HEK293 (cell line): ENCODE data around the gene CA9.

ENCODE experiments used
- FEZF1 ChIP-seq: fragments of 450-650 bp; formaldehyde crosslinking; IDR thresholded peaks from 2 replicates; pipeline ENCODE4 v1.5.1; 2016; ENCODE audit warnings: missing biosample characterization, missing genetic modification characterization
- IKZF3 ChIP-seq: fragments of 450-650 bp; IDR thresholded peaks from 2 replicates; pipeline ENCODE4 v1.5.0; 2018; ENCODE audit warnings: missing biosample characterization, mild to moderate bottlenecking, missing genetic modification characterization, moderate library complexity
- INSM2 ChIP-seq: fragments of 450-650 bp; formaldehyde crosslinking; IDR thresholded peaks from 2 replicates; pipeline ENCODE4 v1.5.1; 2016; ENCODE audit warnings: missing biosample characterization, missing genetic modification characterization
- KLF10 ChIP-seq: fragments of 450-650 bp; IDR thresholded peaks from 2 replicates; pipeline ENCODE4 v1.5.1; 2018; ENCODE audit warnings: missing biosample characterization, mild to moderate bottlenecking, missing genetic modification characterization
- PRDM10 ChIP-seq: fragments of 450-650 bp; formaldehyde crosslinking; IDR thresholded peaks from 2 replicates; pipeline ENCODE4 v1.5.1; 2016; ENCODE audit warnings: missing biosample characterization, missing genetic modification characterization
- PRDM4 ChIP-seq: fragments of 450-650 bp; formaldehyde crosslinking; IDR thresholded peaks from 2 replicates; pipeline ENCODE4 v1.5.1; 2017; ENCODE audit warnings: missing biosample characterization, missing genetic modification characterization
- REST ChIP-seq: fragments of 450-650 bp; formaldehyde crosslinking; IDR thresholded peaks from 2 replicates; pipeline ENCODE4 v1.5.1; 2016; ENCODE audit warnings: missing biosample characterization, missing genetic modification characterization
- TCF7L2 ChIP-seq: IDR thresholded peaks from 2 replicates; pipeline ENCODE4 v1.6.1; 2011; ENCODE audit warnings: low read depth, mild to moderate bottlenecking, inconsistent platforms, low read length, moderate library complexity, borderline replicate concordance
- ZBTB20 ChIP-seq: fragments of 450-650 bp; formaldehyde crosslinking; IDR thresholded peaks from 2 replicates; pipeline ENCODE4 v1.5.1; 2016; ENCODE audit warnings: missing biosample characterization, missing genetic modification characterization
- ZBTB49 ChIP-seq: fragments of 450-650 bp; formaldehyde crosslinking; IDR thresholded peaks from 2 replicates; pipeline ENCODE4 v1.5.1; 2016; ENCODE audit warnings: missing biosample characterization, missing genetic modification characterization, low read depth
- ZEB2 ChIP-seq: fragments of 450-650 bp; formaldehyde crosslinking; IDR thresholded peaks from 2 replicates; pipeline ENCODE4 v1.5.1; 2016; ENCODE audit warnings: missing biosample characterization, missing genetic modification characterization
- ZFP69B ChIP-seq: fragments of 450-650 bp; formaldehyde crosslinking; IDR thresholded peaks from 2 replicates; pipeline ENCODE4 v1.5.1; 2016; ENCODE audit warnings: missing biosample characterization, missing genetic modification characterization
- ZNF140 ChIP-seq: fragments of 450-650 bp; formaldehyde crosslinking; IDR thresholded peaks from 2 replicates; pipeline ENCODE4 v1.5.1; 2016; ENCODE audit warnings: missing biosample characterization, missing genetic modification characterization
- ZNF16 ChIP-seq: fragments of 450-650 bp; formaldehyde crosslinking; IDR thresholded peaks from 2 replicates; pipeline ENCODE4 v1.5.1; 2016; ENCODE audit warnings: low read depth, missing biosample characterization, missing genetic modification characterization
- ZNF202 ChIP-seq: fragments of 450-650 bp; formaldehyde crosslinking; IDR thresholded peaks from 2 replicates; pipeline ENCODE4 v1.5.1; 2016; ENCODE audit warnings: missing biosample characterization, missing genetic modification characterization, borderline replicate concordance
- ZNF513 ChIP-seq: fragments of 450-650 bp; IDR thresholded peaks from 2 replicates; pipeline ENCODE4 v1.5.1; 2018; ENCODE audit warnings: missing biosample characterization, missing genetic modification characterization
- ZNF530 ChIP-seq: fragments of 450-650 bp; formaldehyde crosslinking; IDR thresholded peaks from 2 replicates; pipeline ENCODE4 v1.5.1; 2016; ENCODE audit warnings: low read depth, missing biosample characterization, missing genetic modification characterization
- ZNF561 ChIP-seq: fragments of 450-650 bp; IDR thresholded peaks from 2 replicates; pipeline ENCODE4 v1.5.1; 2018; ENCODE audit warnings: missing biosample characterization, missing genetic modification characterization, borderline replicate concordance
- ZNF571 ChIP-seq: fragments of 450-650 bp; formaldehyde crosslinking; IDR thresholded peaks from 2 replicates; pipeline ENCODE4 v1.5.0; 2017; ENCODE audit warnings: missing biosample characterization, missing genetic modification characterization
- ZNF580 ChIP-seq: fragments of 450-650 bp; formaldehyde crosslinking; IDR thresholded peaks from 2 replicates; pipeline ENCODE4 v1.5.1; 2016; ENCODE audit warnings: missing biosample characterization, missing genetic modification characterization
- ZNF629 ChIP-seq: fragments of 450-650 bp; formaldehyde crosslinking; IDR thresholded peaks from 2 replicates; pipeline ENCODE4 v1.5.1; 2017; ENCODE audit warnings: missing biosample characterization, missing genetic modification characterization
- ZNF677 ChIP-seq: fragments of 450-650 bp; IDR thresholded peaks from 2 replicates; pipeline ENCODE4 v1.5.0; 2018; ENCODE audit warnings: missing biosample characterization, mild to moderate bottlenecking, missing genetic modification characterization, moderate library complexity

CA9 gene

GRCh38 chr9:35688558-35689541, 15.1 kb downstream of the CA9 start (continued):
- TF ChIP-seq REST: no peak
- TF ChIP-seq PRDM4: no peak
- TF ChIP-seq ZNF530: no peak
- TF ChIP-seq ZNF677: no peak
- peak; percentile 75 for TF ChIP-seq ZBTB20 (tag by site-specific recombination)
- no peak for TF ChIP-seq KLF10
- TF ChIP-seq ZNF16: no peak
- TF ChIP-seq ZBTB49: no peak
- peak; percentile 19; the same call in 1 of the 2 replicates for TF ChIP-seq ZNF629 (tag by site-specific recombination)
- TF ChIP-seq ZNF571 (tag by site-specific recombination): no peak
- TF ChIP-seq PRDM10: peak; percentile 95
- TF ChIP-seq ZEB2 (tag by site-specific recombination): 0 out of 2 replicates have a peak, but pooled peaks have one; percentile 42
- no peak for TF ChIP-seq ZNF140 (tag by site-specific recombination)
- TF ChIP-seq ZNF580: no peak
- TF ChIP-seq FEZF1 (tag by site-specific recombination): no peak
- TF ChIP-seq TCF7L2: no peak
- TF ChIP-seq IKZF3 (tag by site-specific recombination): no peak
- TF ChIP-seq ZNF202 (tag by site-specific recombination): no peak
- peak; percentile 64 for TF ChIP-seq INSM2 (tag by site-specific recombination)
- TF ChIP-seq ZFP69B (tag by site-specific recombination): peak; percentile 50; the same call in 1 of the 2 replicates
- TF ChIP-seq ZNF513 (tag by site-specific recombination): no peak
- TF ChIP-seq ZNF561 (tag by site-specific recombination): no peak
